Retinal pigment epithelial cell (primary cell): ENCODE measurements around the gene TDRD1.

ENCODE experiments used
- DNase-seq: peaks from one replicate; pipeline ENCODE4 v3.0.0-alpha.2; 2010; ENCODE audit warnings: low read depth
- H3K4me3 ChIP-seq: 2 replicates; pipeline ENCODE4 v1.5.1; 2011; ENCODE audit warnings: mild to moderate bottlenecking, low read length, control low read depth, moderate library complexity
- TF ChIP-seq, protein P1 (sequence below): conservative IDR thresholded peaks from 2 replicates; pipeline ENCODE4 v1.5.1; 2011; ENCODE audit warnings: low read depth, low read length, control low read depth, inconsistent platforms

TDRD1 gene

DNA sequence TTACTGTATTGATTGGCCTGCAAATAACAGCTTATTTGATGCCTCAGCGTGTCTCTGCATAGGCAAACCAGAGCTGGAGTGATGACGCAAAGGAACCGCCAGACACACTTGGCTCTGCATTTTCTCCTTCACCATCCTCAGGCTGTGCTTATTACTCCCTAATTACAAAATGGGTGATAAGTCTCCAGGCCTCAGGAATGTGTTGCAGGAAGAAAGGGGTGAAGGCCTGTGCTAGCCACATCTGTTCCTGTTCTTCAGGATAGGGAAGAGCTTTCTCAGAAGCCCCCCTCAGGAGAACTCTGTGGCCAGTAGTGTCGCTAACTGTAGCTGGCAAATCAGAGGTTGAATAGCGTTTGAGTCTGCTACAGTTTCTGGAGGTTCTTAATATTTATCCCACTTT, 5.1 kb downstream of the TDRD1 start:
- H3K4me3 ChIP-seq: no peak overlapping the region
- no peak for DNase-seq
- TF ChIP-seq, protein P1, sequence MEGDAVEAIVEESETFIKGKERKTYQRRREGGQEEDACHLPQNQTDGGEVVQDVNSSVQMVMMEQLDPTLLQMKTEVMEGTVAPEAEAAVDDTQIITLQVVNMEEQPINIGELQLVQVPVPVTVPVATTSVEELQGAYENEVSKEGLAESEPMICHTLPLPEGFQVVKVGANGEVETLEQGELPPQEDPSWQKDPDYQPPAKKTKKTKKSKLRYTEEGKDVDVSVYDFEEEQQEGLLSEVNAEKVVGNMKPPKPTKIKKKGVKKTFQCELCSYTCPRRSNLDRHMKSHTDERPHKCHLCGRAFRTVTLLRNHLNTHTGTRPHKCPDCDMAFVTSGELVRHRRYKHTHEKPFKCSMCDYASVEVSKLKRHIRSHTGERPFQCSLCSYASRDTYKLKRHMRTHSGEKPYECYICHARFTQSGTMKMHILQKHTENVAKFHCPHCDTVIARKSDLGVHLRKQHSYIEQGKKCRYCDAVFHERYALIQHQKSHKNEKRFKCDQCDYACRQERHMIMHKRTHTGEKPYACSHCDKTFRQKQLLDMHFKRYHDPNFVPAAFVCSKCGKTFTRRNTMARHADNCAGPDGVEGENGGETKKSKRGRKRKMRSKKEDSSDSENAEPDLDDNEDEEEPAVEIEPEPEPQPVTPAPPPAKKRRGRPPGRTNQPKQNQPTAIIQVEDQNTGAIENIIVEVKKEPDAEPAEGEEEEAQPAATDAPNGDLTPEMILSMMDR: no peak

GRCh38 chr10:114188001-114188400, 8.8 kb downstream of the TDRD1 start:
- no peak for DNase-seq
- TF ChIP-seq, protein P1: no peak
- H3K4me3 ChIP-seq: no peak overlapping the region

DNA sequence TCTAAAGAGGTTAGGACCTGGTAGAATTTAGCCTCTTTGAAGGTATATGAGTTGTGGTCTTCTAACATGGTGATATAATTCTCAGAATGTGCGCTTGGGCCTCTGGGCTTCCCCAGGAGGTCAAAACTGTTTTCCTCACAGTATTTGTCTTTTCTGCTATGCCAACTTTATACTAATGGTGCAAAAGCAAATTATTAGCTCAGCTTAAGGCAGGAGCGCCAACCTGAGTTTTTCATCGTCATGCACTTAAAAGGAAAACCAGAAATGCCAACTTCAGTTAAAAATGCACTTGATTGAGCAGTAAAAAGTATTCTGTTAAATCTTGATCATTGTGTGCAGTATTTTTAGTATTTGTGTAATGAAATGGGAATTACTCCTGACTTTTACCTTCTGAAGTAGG, 9.7 kb downstream of the TDRD1 start:
- DNase-seq: no peak
- H3K4me3 ChIP-seq: no peak overlapping the region
- TF ChIP-seq, protein P1: no peak

- DNase-seq: no peak
- TF ChIP-seq, protein P1: no peak
- H3K4me3 ChIP-seq: no peak overlapping the region
These were observed 10.5 kb downstream of the TDRD1 start for GRCh38 chr10:114189700-114190099.

GRCh38 chr10:114195079-114195478, 15.9 kb downstream of the TDRD1 start:
- H3K4me3 ChIP-seq: no peak overlapping the region
- TF ChIP-seq, protein P1: no peak
- no peak for DNase-seq

DNA sequence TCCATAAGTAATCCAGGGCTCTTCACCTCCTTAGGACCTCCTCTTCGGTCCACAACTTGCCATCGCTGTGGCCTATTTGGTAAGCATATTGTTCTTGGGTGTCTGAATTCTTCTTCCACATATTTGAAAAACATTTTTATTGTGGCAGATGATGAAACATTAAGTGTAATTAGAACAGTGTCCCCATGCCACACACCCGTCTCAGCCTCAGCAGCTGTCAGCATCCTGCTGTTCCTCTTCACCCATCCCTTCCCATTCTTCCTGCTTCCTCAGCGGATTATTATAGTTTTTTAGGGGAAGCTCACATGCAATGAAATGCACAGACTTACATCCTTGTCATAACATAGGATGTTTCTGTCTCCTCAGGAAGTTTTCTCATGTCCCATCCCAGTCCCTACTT, 20.1 kb downstream of the TDRD1 start:
- DNase-seq: no peak
- no peak overlapping the region for H3K4me3 ChIP-seq
- TF ChIP-seq, protein P1: no peak

DNA sequence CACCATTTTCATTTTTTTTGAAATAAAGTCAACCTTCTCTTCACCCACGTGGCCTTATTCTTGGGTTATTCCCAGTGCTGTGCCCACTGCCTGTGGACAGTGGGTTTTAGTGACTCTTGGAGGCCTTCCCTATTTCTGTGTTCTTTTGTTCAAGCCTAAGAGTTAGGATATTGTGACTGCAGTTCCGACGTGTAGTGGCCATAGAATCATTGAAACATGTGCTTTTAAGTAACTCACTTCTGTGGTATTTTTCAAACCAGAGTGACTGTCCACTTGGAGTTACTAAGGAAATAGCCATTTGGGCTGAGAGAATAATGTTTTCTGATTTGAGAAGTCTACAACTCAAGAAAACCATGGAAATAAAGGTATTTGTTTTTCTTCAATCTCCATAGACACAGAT, 23.7 kb downstream of the TDRD1 start:
- TF ChIP-seq, protein P1: no peak
- DNase-seq: no peak
- no peak overlapping the region for H3K4me3 ChIP-seq
